ENCODE measurements around the gene TUBB4B. TPM values are rescaled to one million over a fixed set of nuclear protein-coding genes. Genes with fewer than 3 reads are reported as not detected.

The TUBB4B gene
- total RNA-seq, 1 donor from 2014 or later, result 245 TPM

GRCh38 chr9:137232510-137232909 lies 8.6 kb upstream of the TUBB4B start:
- no peak for DNase-seq (ENCODE audit: low spot score, unreplicated experiment)
- peaks cover 15% of the 10 kb centered on the region for H3K4me1 Mint-ChIP-seq (ENCODE audit: low read depth)
- no peak overlapping the region for H3K4me3 Mint-ChIP-seq (ENCODE audit: low read depth)
- H3K27me3 Mint-ChIP-seq, result no peaks in the 10 kb centered on the region
- TF ChIP-seq, protein P1, sequence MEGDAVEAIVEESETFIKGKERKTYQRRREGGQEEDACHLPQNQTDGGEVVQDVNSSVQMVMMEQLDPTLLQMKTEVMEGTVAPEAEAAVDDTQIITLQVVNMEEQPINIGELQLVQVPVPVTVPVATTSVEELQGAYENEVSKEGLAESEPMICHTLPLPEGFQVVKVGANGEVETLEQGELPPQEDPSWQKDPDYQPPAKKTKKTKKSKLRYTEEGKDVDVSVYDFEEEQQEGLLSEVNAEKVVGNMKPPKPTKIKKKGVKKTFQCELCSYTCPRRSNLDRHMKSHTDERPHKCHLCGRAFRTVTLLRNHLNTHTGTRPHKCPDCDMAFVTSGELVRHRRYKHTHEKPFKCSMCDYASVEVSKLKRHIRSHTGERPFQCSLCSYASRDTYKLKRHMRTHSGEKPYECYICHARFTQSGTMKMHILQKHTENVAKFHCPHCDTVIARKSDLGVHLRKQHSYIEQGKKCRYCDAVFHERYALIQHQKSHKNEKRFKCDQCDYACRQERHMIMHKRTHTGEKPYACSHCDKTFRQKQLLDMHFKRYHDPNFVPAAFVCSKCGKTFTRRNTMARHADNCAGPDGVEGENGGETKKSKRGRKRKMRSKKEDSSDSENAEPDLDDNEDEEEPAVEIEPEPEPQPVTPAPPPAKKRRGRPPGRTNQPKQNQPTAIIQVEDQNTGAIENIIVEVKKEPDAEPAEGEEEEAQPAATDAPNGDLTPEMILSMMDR (IDR thresholded peaks at IDR 0.05; ENCODE audit: unreplicated experiment), result no peak
- H3K9me3 Mint-ChIP-seq (ENCODE audit: low read depth), result no peaks in the 10 kb centered on the region
- no peak overlapping the region for H3K27ac Mint-ChIP-seq
- H3K36me3 Mint-ChIP-seq (ENCODE audit: insufficient read depth), result no peaks in the 10 kb centered on the region

DNA sequence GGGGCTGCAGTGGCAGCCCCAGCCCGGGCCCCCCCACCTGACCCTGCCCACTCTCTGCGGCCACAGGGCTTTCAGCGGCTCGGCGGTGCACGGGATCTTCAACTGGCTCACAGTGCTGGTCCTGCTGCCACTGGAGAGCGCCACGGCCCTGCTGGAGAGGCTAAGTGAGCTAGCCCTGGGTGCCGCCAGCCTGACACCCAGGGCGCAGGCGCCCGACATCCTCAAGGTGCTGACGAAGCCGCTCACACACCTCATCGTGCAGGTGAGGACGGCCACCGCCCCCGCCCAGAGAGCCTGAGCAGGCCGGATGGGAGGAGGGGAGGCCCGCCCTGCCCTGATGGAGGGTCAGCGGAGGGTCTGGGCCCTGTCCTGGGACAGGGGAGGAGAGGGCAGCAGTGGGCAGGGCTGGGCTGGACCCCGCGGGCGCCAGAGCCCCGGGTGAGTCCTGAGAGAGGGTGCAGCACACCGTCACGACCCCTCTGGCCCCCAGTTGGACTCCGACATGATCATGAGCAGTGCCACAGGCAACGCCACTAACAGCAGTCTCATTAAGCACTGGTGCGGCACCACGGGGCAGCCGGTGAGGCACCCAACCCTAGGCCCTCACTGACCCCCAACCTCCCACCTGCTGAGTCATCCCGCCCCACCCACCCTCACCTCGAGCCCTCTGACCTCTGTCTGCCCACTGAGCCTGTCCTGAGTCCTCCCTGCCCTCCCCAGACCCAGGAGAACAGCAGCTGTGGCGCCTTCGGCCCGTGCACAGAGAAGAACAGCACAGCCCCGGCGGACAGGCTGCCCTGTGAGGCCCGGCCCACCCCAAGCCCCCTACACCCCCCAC lies 7.7 kb upstream of the TUBB4B start:
- no peak overlapping the region for H3K27ac Mint-ChIP-seq
- H3K4me3 Mint-ChIP-seq (ENCODE audit: low read depth), result no peak overlapping the region
- TF ChIP-seq, protein P1 (IDR thresholded peaks at IDR 0.05; ENCODE audit: unreplicated experiment), result no peak
- no peak for DNase-seq (ENCODE audit: low spot score, unreplicated experiment)
- no peaks in the 10 kb centered on the region for H3K27me3 Mint-ChIP-seq
- no peaks in the 10 kb centered on the region for H3K9me3 Mint-ChIP-seq (ENCODE audit: low read depth)
- peaks cover 14% of the 10 kb centered on the region for H3K4me1 Mint-ChIP-seq (ENCODE audit: low read depth)
- H3K36me3 Mint-ChIP-seq (ENCODE audit: insufficient read depth), result no peaks in the 10 kb centered on the region

GRCh38 chr9:137234055-137234697 lies 6.9 kb upstream of the TUBB4B start:
- TF ChIP-seq, protein P1 (IDR thresholded peaks at IDR 0.05; ENCODE audit: unreplicated experiment), result no peak
- H3K9me3 Mint-ChIP-seq (ENCODE audit: low read depth), result no peaks in the 10 kb centered on the region
- H3K27ac Mint-ChIP-seq, result no peak overlapping the region
- no peak for DNase-seq (ENCODE audit: low spot score, unreplicated experiment)
- H3K4me1 Mint-ChIP-seq (ENCODE audit: low read depth), result peaks cover 17% of the 10 kb centered on the region
- no peaks in the 10 kb centered on the region for H3K36me3 Mint-ChIP-seq (ENCODE audit: insufficient read depth)
- H3K27me3 Mint-ChIP-seq, result no peaks in the 10 kb centered on the region
- no peak overlapping the region for H3K4me3 Mint-ChIP-seq (ENCODE audit: low read depth)

DNA sequence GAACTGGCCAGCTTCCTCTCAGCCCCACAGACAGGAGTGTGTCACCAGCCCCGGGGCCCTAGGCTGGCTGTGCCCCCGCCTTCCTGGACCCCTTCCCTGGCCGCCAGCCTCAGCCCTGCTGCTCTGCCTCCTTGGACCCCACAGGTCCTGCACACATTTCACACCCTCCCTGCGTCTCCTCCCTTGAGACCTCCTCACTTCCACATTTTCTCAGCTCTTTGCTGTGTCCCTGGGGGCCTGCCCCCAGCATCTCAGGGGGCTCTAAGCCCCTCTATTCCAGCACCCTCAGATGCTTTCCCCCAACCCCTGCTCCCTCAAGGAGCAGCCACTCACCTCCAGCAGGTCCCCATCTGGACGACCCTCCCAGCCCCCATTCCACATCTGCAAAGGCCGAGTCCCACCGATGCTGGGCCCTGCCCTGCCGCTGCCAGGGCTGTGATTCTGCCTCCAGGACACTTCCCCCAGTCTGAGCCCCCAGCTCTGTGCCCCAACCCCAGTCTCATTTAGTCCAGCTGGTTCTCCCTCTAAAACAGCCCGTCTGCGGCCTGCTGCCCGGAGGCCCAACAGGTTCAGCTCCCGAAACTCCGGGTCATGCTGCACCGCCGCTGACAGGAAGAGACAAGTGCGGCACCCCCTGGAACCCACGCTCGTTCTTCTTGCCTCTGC lies 6.2 kb upstream of the TUBB4B start:
- Mint-ChIP-seq H3K27me3 (no peaks in the 10 kb centered on the region), H3K9me3 (ENCODE audit: low read depth) (no peaks in the 10 kb centered on the region), H3K4me1 (ENCODE audit: low read depth) (peaks cover 17% of the 10 kb centered on the region), H3K36me3 (ENCODE audit: insufficient read depth) (no peaks in the 10 kb centered on the region), H3K27ac (no peak overlapping the region), H3K4me3 (ENCODE audit: low read depth) (no peak overlapping the region)
- no peak for DNase-seq (ENCODE audit: low spot score, unreplicated experiment)
- TF ChIP-seq, protein P1 (IDR thresholded peaks at IDR 0.05; ENCODE audit: unreplicated experiment), result no peak
